ENCODE data around the gene ZFYVE1.

DNA sequence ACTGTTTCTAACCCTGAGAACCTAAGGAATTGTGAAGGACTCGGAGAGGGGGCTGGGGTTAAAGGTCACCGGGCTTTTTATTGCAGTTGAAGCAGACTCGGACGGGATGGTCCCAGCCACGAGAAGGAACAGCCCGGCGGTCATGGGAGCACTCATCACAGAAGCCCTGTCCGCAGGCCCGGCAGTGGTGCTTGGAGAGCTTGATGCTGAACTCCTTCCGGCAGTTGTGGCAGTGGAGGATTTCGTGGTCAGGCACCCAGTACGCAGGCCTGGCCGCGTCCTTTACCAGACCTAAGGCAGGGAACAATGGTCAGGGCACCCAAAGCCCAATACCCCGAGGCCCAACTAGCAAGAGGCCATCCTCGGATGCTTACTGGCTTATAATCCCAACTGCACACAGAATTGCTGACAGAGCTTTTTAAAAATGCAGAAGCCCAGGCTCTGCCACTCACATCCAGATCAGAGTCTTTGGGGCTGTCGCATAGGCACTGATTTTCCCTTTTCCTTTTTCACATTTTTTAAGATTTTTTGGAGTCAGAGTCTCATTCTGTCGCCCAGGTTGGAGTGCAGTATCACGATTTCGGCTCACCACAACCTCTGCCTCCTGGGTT lies 56.0 kb downstream of the ZFYVE1 start:
- TF ChIP-seq, protein P1, sequence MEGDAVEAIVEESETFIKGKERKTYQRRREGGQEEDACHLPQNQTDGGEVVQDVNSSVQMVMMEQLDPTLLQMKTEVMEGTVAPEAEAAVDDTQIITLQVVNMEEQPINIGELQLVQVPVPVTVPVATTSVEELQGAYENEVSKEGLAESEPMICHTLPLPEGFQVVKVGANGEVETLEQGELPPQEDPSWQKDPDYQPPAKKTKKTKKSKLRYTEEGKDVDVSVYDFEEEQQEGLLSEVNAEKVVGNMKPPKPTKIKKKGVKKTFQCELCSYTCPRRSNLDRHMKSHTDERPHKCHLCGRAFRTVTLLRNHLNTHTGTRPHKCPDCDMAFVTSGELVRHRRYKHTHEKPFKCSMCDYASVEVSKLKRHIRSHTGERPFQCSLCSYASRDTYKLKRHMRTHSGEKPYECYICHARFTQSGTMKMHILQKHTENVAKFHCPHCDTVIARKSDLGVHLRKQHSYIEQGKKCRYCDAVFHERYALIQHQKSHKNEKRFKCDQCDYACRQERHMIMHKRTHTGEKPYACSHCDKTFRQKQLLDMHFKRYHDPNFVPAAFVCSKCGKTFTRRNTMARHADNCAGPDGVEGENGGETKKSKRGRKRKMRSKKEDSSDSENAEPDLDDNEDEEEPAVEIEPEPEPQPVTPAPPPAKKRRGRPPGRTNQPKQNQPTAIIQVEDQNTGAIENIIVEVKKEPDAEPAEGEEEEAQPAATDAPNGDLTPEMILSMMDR (IDR thresholded peaks at IDR 0.05; ENCODE audit: poor library complexity) = no peak
- TF ChIP-seq EZH2 (IDR thresholded peaks at IDR 0.05; ENCODE audit: borderline replicate concordance) (no peak), EZH2phosphoT487 (IDR thresholded peaks at IDR 0.05; ENCODE audit: low read depth, severe bottlenecking, unreplicated experiment) (no peak)
